GM12864 (cell line): ENCODE results near the gene TMEM38A.

ENCODE experiments used
- DNase-seq: peaks from one replicate; pipeline ENCODE4 v3.0.0-alpha.2; 2011; ENCODE audit warnings: low read depth
- H3K4me3 ChIP-seq: 2 replicates; pipeline ENCODE4 v1.5.1; 2011; ENCODE audit warnings: mild to moderate bottlenecking, low read depth, low read length, control low read depth
- CTCF ChIP-seq: IDR thresholded peaks from 2 replicates; pipeline ENCODE4 v1.5.1; 2011; ENCODE audit warnings: low read depth, mild to moderate bottlenecking, moderate library complexity, low read length, control low read depth, inconsistent platforms; ENCODE audit errors: missing control alignments

Gene TMEM38A

DNA sequence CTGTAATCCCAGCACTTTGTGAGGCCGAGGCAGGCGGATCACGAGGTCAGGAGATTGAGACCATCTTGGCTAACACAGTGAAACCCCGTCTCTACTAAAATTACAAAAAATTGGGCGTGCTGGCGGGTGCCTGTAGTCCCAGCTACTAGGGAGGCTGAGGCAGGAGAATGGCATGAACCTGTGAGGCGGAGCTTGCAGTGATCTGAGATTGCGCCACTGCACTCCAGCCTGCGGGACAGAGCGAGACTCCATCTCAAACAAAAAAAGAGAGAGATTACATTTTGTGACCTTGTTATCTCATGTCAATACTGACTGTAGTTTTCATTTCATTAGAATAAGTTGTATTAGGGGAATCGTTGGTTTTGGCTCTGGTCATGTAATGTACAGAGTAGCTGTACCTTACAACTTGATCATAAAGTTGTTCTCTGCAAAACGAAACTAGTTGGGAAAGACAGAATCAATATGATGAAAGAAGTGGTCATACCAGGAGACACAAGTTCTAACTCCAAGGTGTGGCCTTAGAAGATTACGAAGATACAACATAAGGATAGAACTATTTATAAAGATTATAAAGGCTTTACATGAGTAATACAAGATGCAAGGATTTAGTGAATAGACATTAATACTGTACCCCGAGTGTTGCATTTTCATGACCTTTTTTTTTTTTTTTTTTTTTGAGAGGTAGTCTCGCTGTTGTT, 15.3 kb downstream of the TMEM38A start:
- no peak for TF ChIP-seq CTCF
- H3K4me3 ChIP-seq = no peak overlapping the region
- no peak for DNase-seq

- DNase-seq = no peak
- no peak for TF ChIP-seq CTCF
- no peak overlapping the region for H3K4me3 ChIP-seq
Measured at GRCh38 chr19:16677055-16677454, 16.1 kb downstream of the TMEM38A start.

- no peak overlapping the region for H3K4me3 ChIP-seq
- no peak for TF ChIP-seq CTCF
- no peak for DNase-seq
Measured at GRCh38 chr19:16678498-16678897, 17.6 kb downstream of the TMEM38A start.

DNA sequence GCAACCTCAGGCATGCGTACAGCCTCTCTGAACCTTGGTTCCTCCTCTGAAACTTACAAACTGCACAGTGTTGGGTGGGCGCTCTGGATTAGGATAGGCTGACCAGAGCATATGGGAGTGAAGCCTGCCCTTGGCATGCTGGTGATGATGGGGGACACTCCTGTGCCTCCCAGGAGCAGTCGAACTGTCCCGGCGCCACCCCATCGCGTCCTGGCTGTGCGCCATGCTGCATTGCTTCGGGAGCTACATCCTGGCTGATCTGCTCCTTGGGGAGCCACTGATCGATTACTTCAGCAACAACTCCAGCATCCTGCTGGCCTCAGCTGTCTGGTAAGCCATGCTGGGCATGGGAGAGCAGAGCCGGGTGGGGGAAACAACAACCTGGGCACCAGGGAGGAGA, 18.9 kb downstream of the TMEM38A start:
- TF ChIP-seq CTCF = no peak
- DNase-seq = no peak
- H3K4me3 ChIP-seq = no peak overlapping the region

DNA sequence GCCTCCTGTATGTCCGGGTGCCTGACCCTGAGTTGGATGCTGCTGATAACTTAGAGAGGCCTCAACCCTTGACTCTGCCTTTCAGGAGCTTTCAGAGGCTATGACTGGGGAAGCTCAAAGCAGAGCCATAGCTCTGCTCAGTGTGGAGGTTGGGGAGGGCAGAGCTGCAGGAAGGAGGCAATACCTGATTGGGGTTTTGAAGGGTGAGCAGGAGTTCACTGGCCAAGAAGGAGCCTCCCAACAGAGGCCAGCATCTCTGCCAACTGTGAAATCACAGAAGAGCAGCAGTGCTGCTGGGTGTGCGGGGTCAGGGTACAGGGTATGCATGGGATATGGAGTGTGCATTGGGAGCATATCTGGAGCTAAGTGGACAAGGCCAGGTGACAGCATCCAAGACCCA, 21.6 kb downstream of the TMEM38A start:
- no peak overlapping the region for H3K4me3 ChIP-seq
- DNase-seq = no peak
- no peak for TF ChIP-seq CTCF

GRCh38 chr19:16684216-16684615, 23.3 kb downstream of the TMEM38A start:
- TF ChIP-seq CTCF = no peak
- DNase-seq = no peak
- no peak overlapping the region for H3K4me3 ChIP-seq

DNA sequence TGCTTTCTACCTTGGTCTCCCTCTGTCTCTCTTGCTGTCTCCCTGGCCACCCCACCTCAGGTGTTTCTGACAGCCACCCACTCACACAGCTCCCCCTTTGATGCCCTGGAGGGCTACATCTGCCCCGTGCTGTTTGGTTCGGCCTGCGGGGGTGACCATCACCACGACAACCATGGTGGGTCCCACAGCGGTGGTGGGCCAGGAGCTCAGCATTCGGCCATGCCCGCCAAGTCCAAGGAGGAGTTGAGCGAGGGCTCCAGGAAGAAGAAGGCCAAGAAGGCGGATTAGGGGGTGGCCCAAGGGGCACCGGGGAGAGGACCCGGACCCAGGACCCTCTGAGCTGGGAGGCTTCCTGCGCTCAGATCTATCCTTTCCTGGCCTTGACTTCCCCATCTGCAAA, 27.1 kb downstream of the TMEM38A start:
- no peak for DNase-seq
- H3K4me3 ChIP-seq = no peak overlapping the region
- TF ChIP-seq CTCF = no peak
